IMR-90 (cell line): Measurements from ENCODE around the gene AOPEP. TPM values are rescaled to one million over a fixed set of nuclear protein-coding genes. Genes with fewer than 3 reads are reported as not detected.

Experiments used
- ATAC-seq: fragments of 200-7000 bp; cut with Tn5 transposase; 2 replicates; pipeline ENCODE4 v1.9.1; 2020; ENCODE audit warnings: low read depth, mild to moderate bottlenecking, moderate library complexity
- BruUV-seq: library from RNA; stranded (reverse); fragments of 400-500 nt; replicated peaks from 2 replicates; lab custom pipeline; 2021; lab: Mats Ljungman, UMichigan
- CTCF ChIA-PET: fragments of 300-600 bp; formaldehyde crosslinking; extraction: SDS; loops from one replicate; lab custom pipeline; 2021; ENCODE audit warnings: antibody characterized with exemption; lab: Yijun Ruan, JAX
- POLR2A ChIA-PET: fragments of 300-600 bp; sonication (Branson Sonifier 250); formaldehyde crosslinking; loops from one replicate; lab custom pipeline; 2022; ENCODE audit warnings: antibody characterized with exemption; ENCODE audit not compliant: unreplicated experiment; lab: Charles Lee
- DNase-seq: peaks from one replicate; pipeline ENCODE4 v3.0.0; 2013
- H2AFZ ChIP-seq: replicated peaks from 2 replicates; pipeline ENCODE3; 2013; ENCODE audit warnings: low read length, mild to moderate bottlenecking; ENCODE audit not compliant: poor library complexity
- H2AK5ac ChIP-seq: 2 replicates; pipeline ENCODE4 v1.6.1; 2013; ENCODE audit warnings: low read depth, low read length, inconsistent platforms
- H2AK9ac ChIP-seq: replicated peaks from 2 replicates; pipeline ENCODE3; 2013; ENCODE audit warnings: mild to moderate bottlenecking, low read depth, low read length, moderate library complexity; ENCODE audit not compliant: poor library complexity
- H2BK120ac ChIP-seq: 2 replicates; pipeline ENCODE4 v1.6.1; 2013; ENCODE audit warnings: low read depth, low read length, inconsistent platforms
- H2BK15ac ChIP-seq: 3 replicates; pipeline ENCODE4 v1.6.1; 2013; ENCODE audit warnings: low read depth, low read length, inconsistent platforms
- H2BK20ac ChIP-seq: 2 replicates; pipeline ENCODE4 v1.6.1; 2013; ENCODE audit warnings: low read depth, mild to moderate bottlenecking, inconsistent platforms, low read length, moderate library complexity
- H2BK5ac ChIP-seq: 2 replicates; pipeline ENCODE4 v1.6.1; 2013; ENCODE audit warnings: mild to moderate bottlenecking, low read depth, low read length, inconsistent platforms; ENCODE audit not compliant: poor library complexity, severe bottlenecking
- H3K14ac ChIP-seq: replicated peaks from 2 replicates; pipeline ENCODE4 v1.6.1; 2013; ENCODE audit warnings: low read depth, low read length, inconsistent platforms
- H3K18ac ChIP-seq: 2 replicates; pipeline ENCODE4 v1.6.1; 2013; ENCODE audit warnings: low read depth, low read length, control low read depth
- H3K23ac ChIP-seq: 2 replicates; pipeline ENCODE4 v1.6.1; 2013; ENCODE audit warnings: low read depth, low read length, inconsistent platforms
- H3K27ac ChIP-seq: 2 replicates; pipeline ENCODE4 v1.5.1; 2013; ENCODE audit warnings: mild to moderate bottlenecking, control low read depth, low read length; ENCODE audit not compliant: insufficient read depth
- H3K27me3 ChIP-seq: 2 replicates; pipeline ENCODE4 v1.6.1; 2013; ENCODE audit warnings: low read length; ENCODE audit not compliant: control insufficient read depth, insufficient read depth
- H3K36me3 ChIP-seq: 2 replicates; pipeline ENCODE4 v1.6.1; 2013; ENCODE audit warnings: low read length, mixed read lengths; ENCODE audit not compliant: control insufficient read depth, insufficient read depth
- H3K4ac ChIP-seq: 2 replicates; pipeline ENCODE4 v1.6.1; 2013; ENCODE audit warnings: low read depth, low read length, inconsistent platforms
- H3K4me1 ChIP-seq: 2 replicates; pipeline ENCODE4 v1.6.1; 2013; ENCODE audit warnings: low read length, mixed read lengths; ENCODE audit not compliant: control insufficient read depth, insufficient read depth
- H3K4me2 ChIP-seq: 2 replicates; pipeline ENCODE4 v1.6.1; 2013; ENCODE audit warnings: low read depth, mild to moderate bottlenecking, control low read depth, low read length, moderate library complexity
- H3K4me3 ChIP-seq: 2 replicates; pipeline ENCODE4 v1.5.1; 2013; ENCODE audit warnings: low read depth, mild to moderate bottlenecking, control low read depth, low read length, moderate library complexity; ENCODE audit not compliant: insufficient read depth
- H3K56ac ChIP-seq: 2 replicates; pipeline ENCODE4 v1.6.1; 2013; ENCODE audit warnings: low read length, inconsistent platforms; ENCODE audit not compliant: insufficient read depth; ENCODE audit errors: extremely low read depth
- H3K79me1 ChIP-seq, 2 experiments: 2 replicates each; pipeline ENCODE4 v1.6.1; 2013; ENCODE audit warnings: low read length in 2 of 2, inconsistent platforms in 1 of 2, low read depth in 1 of 2
- H3K9ac ChIP-seq: 2 replicates; pipeline ENCODE4 v1.6.1; 2013; ENCODE audit warnings: low read depth, low read length, control low read depth
- H3K9me1 ChIP-seq: 2 replicates; pipeline ENCODE4 v1.6.1; 2013; ENCODE audit warnings: low read length, inconsistent platforms; ENCODE audit not compliant: insufficient read depth
- H3K9me3 ChIP-seq: 2 replicates; pipeline ENCODE4 v1.6.1; 2013; ENCODE audit warnings: low read length; ENCODE audit not compliant: control insufficient read depth, insufficient read depth
- H4K20me1 ChIP-seq: 2 replicates; pipeline ENCODE4 v1.6.1; 2013; ENCODE audit warnings: low read length, inconsistent platforms; ENCODE audit not compliant: insufficient read depth
- H4K5ac ChIP-seq: 2 replicates; pipeline ENCODE4 v1.6.1; 2013; ENCODE audit warnings: mild to moderate bottlenecking, low read depth, low read length, control low read depth
- H4K8ac ChIP-seq, 2 experiments: 2 replicates each; pipeline ENCODE4 v1.6.1; 2013; ENCODE audit warnings: low read depth in 2 of 2, low read length in 2 of 2, control low read depth in 1 of 2, inconsistent platforms in 1 of 2
- H4K91ac ChIP-seq: 2 replicates; pipeline ENCODE4 v1.6.1; 2013; ENCODE audit warnings: low read depth, low read length, inconsistent platforms; ENCODE audit not compliant: insufficient read depth
- CEBPB ChIP-seq: IDR thresholded peaks from 2 replicates; pipeline ENCODE4 v1.6.1; 2012; ENCODE audit warnings: low read depth, low read length, improper control_type of control experiment
- CTCF ChIP-seq: conservative IDR thresholded peaks from 2 replicates; pipeline ENCODE4 v1.5.1; 2012; ENCODE audit warnings: mild to moderate bottlenecking, low read depth, low read length, improper control_type of control experiment
- MAFK ChIP-seq: IDR thresholded peaks from 2 replicates; pipeline ENCODE4 v1.6.1; 2012; ENCODE audit warnings: low read depth, low read length, improper control_type of control experiment
- MAZ ChIP-seq: IDR thresholded peaks from 2 replicates; pipeline ENCODE4 v1.6.1; 2012; ENCODE audit warnings: low read depth, mild to moderate bottlenecking, low read length, improper control_type of control experiment, moderate library complexity, borderline replicate concordance
- MXI1 ChIP-seq: IDR thresholded peaks from 2 replicates; pipeline ENCODE4 v1.6.1; 2012; ENCODE audit warnings: low read depth, mild to moderate bottlenecking, low read length, moderate library complexity, borderline replicate concordance
- POLR2A ChIP-seq: IDR thresholded peaks from 2 replicates; pipeline ENCODE4 v1.6.1; 2012; ENCODE audit warnings: mild to moderate bottlenecking, low read depth, low read length
- RAD21 ChIP-seq: IDR thresholded peaks from 2 replicates; pipeline ENCODE4 v1.6.1; 2012; ENCODE audit warnings: low read length, improper control_type of control experiment
- RFX5 ChIP-seq: IDR thresholded peaks from 2 replicates; pipeline ENCODE4 v1.8.0; 2012; ENCODE audit warnings: low read depth, mild to moderate bottlenecking, low read length, moderate library complexity
- WGBS, 2 experiments: methylation state at CpG; one replicate each; pipeline versions ENCODE4 v1.1.5 to v1.1.7; 2013; ENCODE audit warnings: missing lambda C conversion rate in 2 of 2; ENCODE audit not compliant: insufficient read length in 1 of 2; ENCODE audit errors: extremely low coverage in 2 of 2; 5-methylcytosine and 5-hydroxymethylcytosine counted together
- dilution Hi-C: fragments of 300-500 bp; cut with HindIII; formaldehyde crosslinking; loops from one replicate; pipeline ENCODE4 v1.14.3; 2018; ENCODE audit warnings: low sequenced_read_pairs; ENCODE audit not compliant: unreplicated experiment
- in situ Hi-C: fragments of 300-500 bp; cut with MboI; formaldehyde crosslinking; loops from 3 replicates; pipeline ENCODE4 v1.14.3; 2019; ENCODE audit warnings: low sequenced_read_pairs, inconsistent platforms, mixed read lengths
- intact Hi-C: fragments of 100-400 bp; cut with micrococcal nuclease; formaldehyde crosslinking; loops from 2 replicates; pipeline ENCODE4 v1.10.0; 2022
- polyA plus RNA-seq, 3 experiments: library from polyadenylated mRNA; depleted of rRNA; stranded (reverse); fragments of >200 nt; gene quantifications; 2 replicates each; pipeline ENCODE4 v1.2.3, GENCODE V29; 2012; ENCODE audit warnings: low replicate concordance in 1 of 3
- total RNA-seq: library from RNA; depleted of rRNA; stranded (reverse); fragments of >200 nt; gene quantifications from 2 replicates; pipeline ENCODE4 v1.2.3, GENCODE V29; 2012

The AOPEP gene
- total and polyA plus RNA-seq, 2 of the 4 experiments (the other 2 are of a cell fraction) = 34.9 to 38.7 TPM

GRCh38 chr9:95055851-95056551 is 329.5 kb downstream of the AOPEP start:
- peak overlapping the region; percentile 2 for H2AFZ ChIP-seq
- H3K9me3 ChIP-seq = no peaks in the 10 kb centered on the region
- peaks cover 55% of the 10 kb centered on the region for H4K20me1 ChIP-seq
- H3K9me1 ChIP-seq = peaks cover 14% of the 10 kb centered on the region
- peak; percentile 53 for ATAC-seq
- H3K79me1 ChIP-seq = peaks cover 17 to 65% of the 10 kb centered on the region in 2 experiments; a peak in 3 of 4 replicates
- ChIA-PET CTCF (no interaction called here), POLR2A (interaction anchor here (0.7 kb wide), 1 partner anchor 45 kb away, joined by 7 read pairs; no protein-coding TSS in a partner anchor)
- WGBS, 2 experiments = 0% methylated on average over 3 of the region's 15 CpGs; no CpG with 5 or more reads in 1 of the 2 experiments
- peak overlapping the region; percentile 74 to 96 for H4K8ac ChIP-seq
- peak overlapping the region; percentile 25; the same call in 1 of the 3 replicates for H2BK15ac ChIP-seq
- peak overlapping the region; percentile 98 for H2BK5ac ChIP-seq
- peaks cover 34% of the 10 kb centered on the region for H3K4me1 ChIP-seq
- H3K4me3 ChIP-seq = peak overlapping the region; percentile 12; the same call in 1 of the 2 replicates
- H3K4me2 ChIP-seq = peak overlapping the region; percentile 93
- peak overlapping the region; percentile 75 for H3K56ac ChIP-seq
- peak overlapping the region; percentile 91 for H3K14ac ChIP-seq
- H3K18ac ChIP-seq = peak overlapping the region; percentile 98
- H3K36me3 ChIP-seq = peaks cover 8% of the 10 kb centered on the region
- peak overlapping the region; percentile 69 for H2AK9ac ChIP-seq
- H4K91ac ChIP-seq = peak overlapping the region; percentile 99
- peak overlapping the region; percentile 80 for H2BK20ac ChIP-seq
- peak overlapping the region; percentile 97 for H3K4ac ChIP-seq
- intact Hi-C loops (loop anchor here (5.0 kb wide), 1 partner anchor 134 kb away; no protein-coding TSS in a partner anchor), dilution Hi-C loops (no loop called here), in situ Hi-C loops (no loop called here)
- peak overlapping the region; percentile 70 for H4K5ac ChIP-seq
- peak overlapping the region; percentile 99 for H2BK120ac ChIP-seq
- no peaks in the 10 kb centered on the region for H3K27me3 ChIP-seq
- TF ChIP-seq RFX5 = no peak
- TF ChIP-seq MAFK = peak; percentile 34
- TF ChIP-seq CEBPB = 0 out of 2 replicates have a peak, but pooled peaks have one; percentile 9
- TF ChIP-seq MXI1 = peak; percentile 78
- peak; percentile 70 for TF ChIP-seq POLR2A
- peak; percentile 25; the same call in 1 of the 2 replicates for TF ChIP-seq RAD21
- no peak for TF ChIP-seq MAZ
- TF ChIP-seq CTCF = no peak
- H3K27ac ChIP-seq = peak overlapping the region; percentile 99
- H3K23ac ChIP-seq = peak overlapping the region; percentile 98
- peak; percentile 77 for DNase-seq
- H2AK5ac ChIP-seq = peak overlapping the region; percentile 89
- H3K9ac ChIP-seq = peak overlapping the region; percentile 97
- no TSS peak for BruUV-seq
